Measurements from ENCODE around the gene SH3PXD2A.
"Not testable (repeated sequence)": the region's sequence is repeated elsewhere in the genome, so short reads cannot be mapped to it uniquely, and the experiment has no call there.

The SH3PXD2A gene

GRCh38 chr10:103786020-103786419 is 69.4 kb downstream of the SH3PXD2A start:
- no peak for DNase-seq

GRCh38 chr10:103784723-103785418 is 70.5 kb downstream of the SH3PXD2A start:
- no peak for DNase-seq

GRCh38 chr10:103784089-103784488 is 71.3 kb downstream of the SH3PXD2A start:
- DNase-seq = no peak

- no peak for DNase-seq
Observed at GRCh38 chr10:103783681-103784080, 71.7 kb downstream of the SH3PXD2A start.

GRCh38 chr10:103781329-103782061 is 73.9 kb downstream of the SH3PXD2A start:
- DNase-seq = no peak

GRCh38 chr10:103780242-103781149 is 74.9 kb downstream of the SH3PXD2A start:
- no peak for DNase-seq

- DNase-seq = no peak
Observed at GRCh38 chr10:103778358-103779139, 76.8 kb downstream of the SH3PXD2A start.

GRCh38 chr10:103776878-103777591 is 78.3 kb downstream of the SH3PXD2A start:
- no peak for DNase-seq

GRCh38 chr10:103775776-103776175 is 79.6 kb downstream of the SH3PXD2A start:
- DNase-seq = no peak

- DNase-seq = not testable (repeated sequence)
Observed at GRCh38 chr10:103772846-103773245, 82.5 kb downstream of the SH3PXD2A start.

GRCh38 chr10:103772096-103772845 is 83.1 kb downstream of the SH3PXD2A start:
- no peak for DNase-seq

- DNase-seq = no peak
Observed at GRCh38 chr10:103770139-103770538, 85.2 kb downstream of the SH3PXD2A start.

GRCh38 chr10:103769176-103769575 is 86.2 kb downstream of the SH3PXD2A start:
- no peak for DNase-seq

GRCh38 chr10:103768345-103768744 is 87.0 kb downstream of the SH3PXD2A start:
- no peak for DNase-seq

GRCh38 chr10:103767756-103768155 is 87.6 kb downstream of the SH3PXD2A start:
- DNase-seq = no peak

GRCh38 chr10:103766751-103767505 is 88.4 kb downstream of the SH3PXD2A start:
- DNase-seq = no peak

GRCh38 chr10:103765981-103766380 is 89.4 kb downstream of the SH3PXD2A start:
- DNase-seq = no peak

GRCh38 chr10:103765168-103765567 is 90.2 kb downstream of the SH3PXD2A start:
- DNase-seq = no peak

- DNase-seq = no peak
Observed at GRCh38 chr10:103764296-103765088, 90.9 kb downstream of the SH3PXD2A start.
